ENCODE data around the gene FSTL3.

- TF ChIP-seq POLR2AphosphoS5 (IDR thresholded peaks at IDR 0.05; ENCODE audit: low read depth, low read length) (no peak), FOXP2 (optimal IDR thresholded peaks at IDR 0.05; ENCODE audit: borderline replicate concordance, extremely low read depth, extremely low read length, insufficient read depth) (no peak), TAF1 (IDR thresholded peaks at IDR 0.05; ENCODE audit: borderline replicate concordance, insufficient read depth, low read length) (no peak)
- TF ChIP-seq, protein P1, sequence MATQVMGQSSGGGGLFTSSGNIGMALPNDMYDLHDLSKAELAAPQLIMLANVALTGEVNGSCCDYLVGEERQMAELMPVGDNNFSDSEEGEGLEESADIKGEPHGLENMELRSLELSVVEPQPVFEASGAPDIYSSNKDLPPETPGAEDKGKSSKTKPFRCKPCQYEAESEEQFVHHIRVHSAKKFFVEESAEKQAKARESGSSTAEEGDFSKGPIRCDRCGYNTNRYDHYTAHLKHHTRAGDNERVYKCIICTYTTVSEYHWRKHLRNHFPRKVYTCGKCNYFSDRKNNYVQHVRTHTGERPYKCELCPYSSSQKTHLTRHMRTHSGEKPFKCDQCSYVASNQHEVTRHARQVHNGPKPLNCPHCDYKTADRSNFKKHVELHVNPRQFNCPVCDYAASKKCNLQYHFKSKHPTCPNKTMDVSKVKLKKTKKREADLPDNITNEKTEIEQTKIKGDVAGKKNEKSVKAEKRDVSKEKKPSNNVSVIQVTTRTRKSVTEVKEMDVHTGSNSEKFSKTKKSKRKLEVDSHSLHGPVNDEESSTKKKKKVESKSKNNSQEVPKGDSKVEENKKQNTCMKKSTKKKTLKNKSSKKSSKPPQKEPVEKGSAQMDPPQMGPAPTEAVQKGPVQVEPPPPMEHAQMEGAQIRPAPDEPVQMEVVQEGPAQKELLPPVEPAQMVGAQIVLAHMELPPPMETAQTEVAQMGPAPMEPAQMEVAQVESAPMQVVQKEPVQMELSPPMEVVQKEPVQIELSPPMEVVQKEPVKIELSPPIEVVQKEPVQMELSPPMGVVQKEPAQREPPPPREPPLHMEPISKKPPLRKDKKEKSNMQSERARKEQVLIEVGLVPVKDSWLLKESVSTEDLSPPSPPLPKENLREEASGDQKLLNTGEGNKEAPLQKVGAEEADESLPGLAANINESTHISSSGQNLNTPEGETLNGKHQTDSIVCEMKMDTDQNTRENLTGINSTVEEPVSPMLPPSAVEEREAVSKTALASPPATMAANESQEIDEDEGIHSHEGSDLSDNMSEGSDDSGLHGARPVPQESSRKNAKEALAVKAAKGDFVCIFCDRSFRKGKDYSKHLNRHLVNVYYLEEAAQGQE (IDR thresholded peaks at IDR 0.05; ENCODE audit: insufficient read depth in 1 of 2, low read depth in 2 of 2, low read length in 2 of 2) = no peak
These were observed 27.1 kb downstream of the FSTL3 start for GRCh38 chr19:703329-703650.

Data from PFSK-1 (cell line).